Measurements from ENCODE around the gene CBLC. TPM values are rescaled to one million over a fixed set of nuclear protein-coding genes. Genes with fewer than 3 reads are reported as not detected.

CBLC gene
- polyA plus RNA-seq, 12 donors, result 0.11 to 9.9 (median 0.18) TPM; not detected in 5

DNA sequence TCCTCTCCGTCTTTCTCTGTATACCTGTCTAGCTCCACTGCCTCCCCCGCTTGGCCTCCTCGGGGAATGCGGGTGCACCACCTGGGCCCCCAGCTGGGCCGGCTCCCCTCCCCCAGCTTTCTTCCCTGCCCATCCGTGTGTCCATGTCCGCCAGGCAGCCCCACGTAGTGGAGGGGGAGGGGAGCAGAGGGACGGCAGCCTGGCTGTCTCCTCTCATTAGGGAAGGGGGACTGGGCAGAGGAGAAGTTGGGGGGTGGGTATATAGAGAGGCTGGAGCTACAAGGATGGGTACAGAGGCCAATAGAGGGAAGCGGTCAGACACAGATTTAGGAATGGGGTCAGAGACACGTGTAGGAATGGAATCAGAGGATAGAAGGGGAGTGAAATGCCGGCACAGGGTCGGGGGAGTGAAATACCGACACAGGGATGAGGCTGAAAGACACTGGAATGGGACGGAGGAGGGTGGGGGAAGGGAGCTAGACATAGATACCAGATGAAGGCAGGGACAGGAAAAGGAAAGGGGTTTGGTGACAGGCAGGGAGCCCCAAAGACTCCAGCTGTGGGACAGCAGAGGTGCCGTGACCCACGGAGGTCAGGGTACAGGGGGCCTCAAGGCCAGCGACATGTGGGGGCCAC is 71.2 kb downstream of the CBLC start:
- no peak for DNase-seq

Other genes starting within 250 kb of the CBLC start
- not detected for gene CEACAM20, start 248.2 kb upstream of the CBLC start, polyA plus RNA-seq (ENCODE audit: insufficient read length in 12 of 12)
- gene IGSF23, start 164.3 kb upstream of the CBLC start, polyA plus RNA-seq (ENCODE audit: insufficient read length in 12 of 12), result not detected
- 10 to 100 TPM in 11 of 12 donors, not detected in 1; 19.4 to 28.7 (median 21.1) TPM for gene PVR, start 134.0 kb upstream of the CBLC start, polyA plus RNA-seq (ENCODE audit: insufficient read length in 12 of 12)
- 10 to 100 TPM in 3 of 12 donors, 1 to 10 TPM in 8, not detected in 1; 4.4 to 13.3 (median 8.3) TPM for gene CEACAM19, start 106.4 kb upstream of the CBLC start, polyA plus RNA-seq (ENCODE audit: insufficient read length in 12 of 12)
- gene CEACAM16, start 78.7 kb upstream of the CBLC start, polyA plus RNA-seq (ENCODE audit: insufficient read length in 12 of 12), result under 1 TPM in 9 of 12 donors, not detected in 3; 0.26 to 0.89 (median 0.53) TPM
- 10 to 100 TPM in 5 of 12 donors, 1 to 10 TPM in 6, not detected in 1; 8.4 to 25.4 (median 9.6) TPM for gene BCL3, start 29.2 kb upstream of the CBLC start, polyA plus RNA-seq (ENCODE audit: insufficient read length in 12 of 12)
- 100 to 1,000 TPM in 11 of 12 donors, not detected in 1; 113 to 274 (median 169) TPM for gene BCAM, start 31.2 kb downstream of the CBLC start, polyA plus RNA-seq (ENCODE audit: insufficient read length in 12 of 12)
- gene NECTIN2, start 68.4 kb downstream of the CBLC start, polyA plus RNA-seq (ENCODE audit: insufficient read length in 12 of 12), result 10 to 100 TPM in 11 of 12 donors, not detected in 1; 32.7 to 96.2 (median 44.5) TPM
- 10 to 100 TPM in 11 of 12 donors, not detected in 1; 24.1 to 49.4 (median 30.2) TPM for gene TOMM40, start 113.4 kb downstream of the CBLC start, polyA plus RNA-seq (ENCODE audit: insufficient read length in 12 of 12)
- 10 to 100 TPM in 11 of 12 donors, not detected in 1; 20.6 to 69.6 (median 36.6) TPM for gene APOE, start 127.9 kb downstream of the CBLC start, polyA plus RNA-seq (ENCODE audit: insufficient read length in 12 of 12)
- gene APOC1, start 136.7 kb downstream of the CBLC start, polyA plus RNA-seq (ENCODE audit: insufficient read length in 12 of 12), result 10 to 100 TPM in 10 of 12 donors, 1 to 10 TPM in 1, not detected in 1; 7.9 to 62.6 (median 15.9) TPM
- under 1 TPM in 2 of 12 donors, not detected in 10; 0.40 to 0.41 TPM for gene APOC4, start 164.3 kb downstream of the CBLC start, polyA plus RNA-seq (ENCODE audit: insufficient read length in 12 of 12)
- gene APOC2, start 168.2 kb downstream of the CBLC start, polyA plus RNA-seq (ENCODE audit: insufficient read length in 12 of 12), result 1 to 10 TPM in 3 of 12 donors, under 1 TPM in 5, not detected in 4; 0.30 to 6.5 (median 0.72) TPM
- gene CLPTM1, start 177.5 kb downstream of the CBLC start, polyA plus RNA-seq (ENCODE audit: insufficient read length in 12 of 12), result 10 to 100 TPM in 11 of 12 donors, not detected in 1; 44.9 to 93.6 (median 54.1) TPM
- 10 to 100 TPM in 1 of 12 donors, 1 to 10 TPM in 10, not detected in 1; 2.7 to 11.7 (median 4.6) TPM for gene RELB, start 223.6 kb downstream of the CBLC start, polyA plus RNA-seq (ENCODE audit: insufficient read length in 12 of 12)

Measured in muscle of arm (tissue), 12 donors.